Measurements from ENCODE around the gene CWC27.

- TF ChIP-seq POLR2A (IDR thresholded peaks at IDR 0.05): no peak
- TF ChIP-seq CTCF (IDR thresholded peaks at IDR 0.05): no peak
These were observed 96.9 kb downstream of the CWC27 start for GRCh38 chr5:64865662-64866061.

Data from gastroesophageal sphincter (tissue), 3 donors.